Measurements from ENCODE around the gene HDLBP.

HDLBP gene

GRCh38 chr2:241254904-241255351 is 60.5 kb downstream of the HDLBP start:
- DNase-seq (ENCODE audit: low spot score): no peak

GRCh38 chr2:241252778-241253475 is 62.5 kb downstream of the HDLBP start:
- DNase-seq (ENCODE audit: low spot score): no peak

GRCh38 chr2:241249654-241250053 is 65.8 kb downstream of the HDLBP start:
- no peak for DNase-seq (ENCODE audit: low spot score)

- DNase-seq (ENCODE audit: low spot score): no peak
These were observed 66.6 kb downstream of the HDLBP start for GRCh38 chr2:241248897-241249296.

GRCh38 chr2:241248289-241248688 is 67.2 kb downstream of the HDLBP start:
- no peak for DNase-seq (ENCODE audit: low spot score)

GRCh38 chr2:241244368-241244767 is 71.1 kb downstream of the HDLBP start:
- no peak for DNase-seq (ENCODE audit: low spot score)

- no peak for DNase-seq (ENCODE audit: low spot score)
These were observed 73.2 kb downstream of the HDLBP start for GRCh38 chr2:241242306-241242705.

- DNase-seq (ENCODE audit: low spot score): no peak
These were observed 73.8 kb downstream of the HDLBP start for GRCh38 chr2:241241669-241242068.

- no peak for DNase-seq (ENCODE audit: low spot score)
These were observed 75.0 kb downstream of the HDLBP start for GRCh38 chr2:241240320-241241004.

- DNase-seq (ENCODE audit: low spot score): no peak
These were observed 75.8 kb downstream of the HDLBP start for GRCh38 chr2:241239552-241240202.

- no peak for DNase-seq (ENCODE audit: low spot score)
These were observed 76.7 kb downstream of the HDLBP start for GRCh38 chr2:241238693-241239198.

GRCh38 chr2:241237949-241238371 is 77.5 kb downstream of the HDLBP start:
- DNase-seq (ENCODE audit: low spot score): no peak

- DNase-seq (ENCODE audit: low spot score): no peak
These were observed 78.4 kb downstream of the HDLBP start for GRCh38 chr2:241237047-241237446.

GRCh38 chr2:241235859-241236593 is 79.4 kb downstream of the HDLBP start:
- DNase-seq (ENCODE audit: low spot score): no peak

GRCh38 chr2:241234962-241235740 is 80.3 kb downstream of the HDLBP start:
- no peak for DNase-seq (ENCODE audit: low spot score)

GRCh38 chr2:241234066-241234790 is 81.2 kb downstream of the HDLBP start:
- DNase-seq (ENCODE audit: low spot score): no peak

GRCh38 chr2:241232736-241233575 is 82.5 kb downstream of the HDLBP start:
- no peak for DNase-seq (ENCODE audit: low spot score)

GRCh38 chr2:241230435-241230834 is 85.0 kb downstream of the HDLBP start:
- no peak for DNase-seq (ENCODE audit: low spot score)

- DNase-seq (ENCODE audit: low spot score): no peak
These were observed 85.7 kb downstream of the HDLBP start for GRCh38 chr2:241229563-241230401.

Measured in GM03348 (cell line).